Stimulated activated CD4-positive, alpha-beta T cell treated with anti-CD3 and anti-CD28 coated beads, Interleukin-12 subunit alpha, Interleukin-12 subunit beta, amount 100 ng/mL, for 48 hours (primary cell): Measurements from ENCODE around the gene ATP2A1.
A peak's percentile ranks its signal among the peaks of the same experiment; 100 is the strongest.
"Not testable (repeated sequence)": the region's sequence is repeated elsewhere in the genome, so short reads cannot be mapped to it uniquely, and the experiment has no call there.

ENCODE experiments used
- DNase-seq, 3 donors: peaks; one replicate each; pipeline ENCODE4 v3.0.0-alpha.2; 2020; ENCODE audit warnings: low read depth in 2 of 3, low spot score in 1 of 3

The ATP2A1 gene

DNA sequence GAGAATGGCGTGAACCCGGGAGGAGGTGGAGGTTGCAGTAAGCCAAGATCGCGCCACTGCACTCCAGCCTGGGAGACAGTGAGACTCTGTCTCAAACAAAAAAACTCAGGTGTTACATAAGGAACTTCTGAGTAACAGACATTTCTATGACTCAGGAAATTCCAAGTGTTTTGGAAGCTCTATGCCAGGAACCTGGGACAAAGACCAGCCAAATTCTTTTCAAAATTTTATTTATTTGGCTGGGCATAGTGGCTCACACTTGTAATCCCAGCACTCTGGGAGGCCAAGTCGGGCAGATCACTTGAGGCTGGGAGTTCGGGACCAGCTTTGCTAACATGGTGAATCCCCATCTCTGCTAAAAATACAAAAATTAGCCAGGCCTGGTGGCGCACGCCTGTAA, 19.9 kb upstream of the ATP2A1 start:
- DNase-seq = no peak

DNA sequence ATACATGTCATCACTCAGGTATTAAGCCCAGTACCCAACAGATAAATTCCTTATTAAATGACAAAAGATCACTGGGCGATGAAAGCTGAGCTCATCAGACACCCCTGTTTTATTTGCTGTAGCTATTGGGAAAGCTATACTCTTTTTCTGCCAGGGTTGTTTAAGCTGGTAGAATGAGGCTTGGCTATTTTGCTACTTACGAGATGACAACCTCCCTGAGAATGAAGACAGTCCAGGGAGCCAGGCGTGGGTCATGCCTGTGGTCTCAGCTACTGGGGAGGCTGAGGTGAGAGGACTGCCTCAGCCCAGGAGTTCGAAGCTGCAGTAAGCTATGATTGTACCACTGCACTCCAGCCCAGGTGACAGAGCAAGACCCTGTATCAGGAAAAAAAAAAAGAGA, 19.0 kb upstream of the ATP2A1 start:
- DNase-seq = no peak

DNA sequence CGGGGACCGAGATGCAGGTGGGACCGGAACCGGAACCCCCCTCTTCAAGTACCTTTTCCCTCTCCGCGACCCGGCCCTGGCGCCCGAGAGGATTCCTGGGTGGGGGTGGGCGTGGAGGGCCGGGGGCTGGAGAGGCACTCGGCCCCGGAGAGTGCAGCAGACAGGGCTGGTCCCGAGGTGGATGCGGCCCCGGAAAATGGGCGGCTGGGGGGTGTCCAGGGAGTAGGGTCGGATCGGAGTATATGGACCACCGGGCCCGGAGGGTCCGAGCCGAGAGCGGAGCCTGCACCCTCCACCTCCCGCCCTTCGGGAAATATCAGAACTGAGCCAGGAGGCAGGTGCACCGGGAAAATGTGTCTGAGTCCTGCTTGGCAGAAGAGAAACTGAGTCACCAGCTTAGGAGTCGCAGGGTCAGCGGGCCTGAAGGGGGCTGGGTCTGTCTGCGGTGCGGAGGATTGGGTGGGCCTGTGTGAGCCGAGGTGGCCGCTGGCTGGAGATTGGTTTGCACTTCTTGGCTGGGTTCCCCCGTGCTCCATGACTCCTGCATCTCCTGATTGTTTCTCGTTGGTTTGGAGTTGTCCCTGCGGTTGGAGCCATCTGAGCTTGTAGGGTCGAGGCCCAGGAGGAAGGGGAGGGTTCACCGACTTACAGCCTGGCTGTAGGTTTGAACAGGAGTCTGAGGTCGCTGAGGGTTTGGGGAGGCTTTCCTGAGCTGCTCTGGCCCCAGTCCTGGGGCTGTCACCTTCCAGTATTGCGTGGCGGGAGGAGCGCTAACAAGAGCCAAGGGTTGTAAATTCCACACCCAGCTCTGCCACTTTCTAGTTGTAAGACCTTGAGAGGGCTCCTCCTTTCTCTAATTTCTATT, 14.1 kb upstream of the ATP2A1 start:
- no peak for DNase-seq

DNA sequence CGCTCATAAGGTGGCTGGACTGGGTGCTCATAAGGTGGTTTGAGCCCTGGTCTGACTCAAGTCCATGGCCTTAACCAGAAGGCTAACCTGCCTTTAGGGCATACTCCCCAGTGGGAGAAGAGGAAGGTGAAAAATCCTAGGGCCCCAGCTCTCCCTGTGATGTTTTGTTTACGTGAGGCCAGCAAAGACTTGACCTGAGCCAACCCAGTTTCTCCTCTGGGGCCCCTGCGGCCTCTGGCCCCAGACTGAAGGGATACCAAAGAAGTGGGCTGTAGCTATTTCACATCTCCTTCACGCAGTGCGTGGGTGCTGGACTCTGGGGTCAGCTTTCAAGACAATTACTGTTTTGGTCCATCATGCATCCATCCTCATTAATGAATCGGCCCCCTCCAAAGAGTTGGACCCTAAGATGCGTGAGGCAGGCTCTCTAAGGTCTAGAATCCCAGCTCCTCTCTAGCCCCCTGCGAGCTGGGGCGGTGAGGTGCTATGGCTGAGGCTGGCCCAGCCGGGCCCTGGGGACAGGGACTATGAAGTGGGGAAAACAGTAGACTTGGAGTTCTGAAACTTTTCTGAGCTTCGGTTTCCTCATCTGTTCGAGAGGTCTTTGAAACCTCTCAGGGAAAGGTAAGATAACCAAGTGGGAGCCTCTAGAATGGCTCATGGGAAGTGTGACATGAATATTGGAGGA, 13.1 kb upstream of the ATP2A1 start:
- no peak for DNase-seq

GRCh38 chr16:28865722-28866453, 12.4 kb upstream of the ATP2A1 start:
- no peak for DNase-seq

DNA sequence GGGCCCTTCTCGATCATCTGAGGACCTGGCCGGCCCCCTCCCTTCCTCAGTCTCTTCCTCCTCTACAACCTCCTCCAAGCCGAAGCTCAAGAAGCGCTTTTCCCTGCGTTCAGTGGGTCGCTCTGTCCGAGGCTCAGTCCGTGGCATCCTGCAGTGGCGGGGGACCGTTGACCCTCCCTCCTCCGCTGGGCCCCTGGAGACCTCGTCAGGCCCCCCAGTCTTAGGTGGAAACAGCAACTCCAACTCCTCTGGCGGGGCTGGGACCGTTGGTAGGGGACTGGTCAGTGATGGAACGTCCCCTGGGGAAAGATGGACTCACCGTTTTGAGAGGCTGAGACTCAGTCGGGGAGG, 11.9 kb upstream of the ATP2A1 start:
- no peak for DNase-seq

- no peak for DNase-seq
These were observed 11.0 kb upstream of the ATP2A1 start for GRCh38 chr16:28867241-28867640.

- DNase-seq = not testable (repeated sequence)
These were observed 10.6 kb upstream of the ATP2A1 start for GRCh38 chr16:28867646-28868045.

- no peak for DNase-seq
These were observed 9.1 kb upstream of the ATP2A1 start for GRCh38 chr16:28869201-28869600.

GRCh38 chr16:28872952-28873351, 5.3 kb upstream of the ATP2A1 start:
- no peak for DNase-seq

DNA sequence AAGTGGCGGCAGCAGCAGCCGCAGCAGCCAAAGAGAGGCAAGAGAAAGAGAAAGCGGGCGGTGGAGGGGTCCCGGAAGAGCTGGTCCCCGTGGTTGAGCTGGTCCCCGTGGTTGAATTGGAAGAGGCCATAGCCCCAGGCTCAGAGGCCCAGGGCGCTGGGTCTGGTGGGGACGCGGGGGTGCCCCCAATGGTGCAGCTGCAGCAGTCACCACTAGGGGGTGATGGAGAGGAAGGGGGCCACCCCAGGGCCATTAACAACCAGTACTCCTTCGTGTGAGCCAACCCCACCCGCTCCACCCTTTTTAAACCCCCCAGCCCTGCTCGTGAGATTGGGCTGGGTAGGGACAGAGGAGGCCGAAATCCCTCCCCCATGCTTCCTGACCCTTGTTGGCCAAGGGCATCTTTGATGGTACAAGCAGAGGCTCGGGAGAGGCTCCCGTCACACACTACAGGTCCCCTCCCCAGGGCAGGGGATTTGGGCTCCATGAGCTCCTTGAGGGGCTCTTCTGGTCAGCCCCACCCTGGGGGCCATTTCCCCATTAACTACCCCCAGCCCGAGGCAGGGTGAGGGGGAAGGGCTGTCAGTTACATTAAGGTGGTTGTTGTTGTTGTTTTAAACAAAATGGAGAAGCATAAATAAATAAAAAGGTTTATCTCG, 4.6 kb upstream of the ATP2A1 start:
- DNase-seq = peak; percentile 33 to 56 (median 43)

DNA sequence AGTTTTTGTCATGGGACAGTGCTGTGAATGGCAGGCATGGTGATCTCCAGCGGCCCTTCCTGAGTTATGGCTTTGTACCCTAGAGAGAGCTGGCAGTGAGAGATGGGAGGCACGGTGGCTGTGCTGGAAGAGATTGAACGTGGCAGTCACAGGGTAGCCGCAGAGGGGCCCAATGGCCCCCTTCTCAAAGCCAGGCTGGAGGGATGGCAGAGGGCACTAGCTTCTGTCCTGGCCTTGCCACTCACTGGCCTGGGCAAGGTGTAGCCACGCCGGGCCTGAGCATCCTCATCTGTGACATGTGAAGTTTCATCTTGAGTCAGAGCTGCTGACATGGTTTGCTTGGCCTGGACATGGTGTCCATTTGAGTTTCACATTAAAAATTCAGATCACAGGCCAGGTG, 3.9 kb upstream of the ATP2A1 start:
- DNase-seq = no peak

- no peak for DNase-seq
These were observed 2.9 kb upstream of the ATP2A1 start for GRCh38 chr16:28875134-28876018.

DNA sequence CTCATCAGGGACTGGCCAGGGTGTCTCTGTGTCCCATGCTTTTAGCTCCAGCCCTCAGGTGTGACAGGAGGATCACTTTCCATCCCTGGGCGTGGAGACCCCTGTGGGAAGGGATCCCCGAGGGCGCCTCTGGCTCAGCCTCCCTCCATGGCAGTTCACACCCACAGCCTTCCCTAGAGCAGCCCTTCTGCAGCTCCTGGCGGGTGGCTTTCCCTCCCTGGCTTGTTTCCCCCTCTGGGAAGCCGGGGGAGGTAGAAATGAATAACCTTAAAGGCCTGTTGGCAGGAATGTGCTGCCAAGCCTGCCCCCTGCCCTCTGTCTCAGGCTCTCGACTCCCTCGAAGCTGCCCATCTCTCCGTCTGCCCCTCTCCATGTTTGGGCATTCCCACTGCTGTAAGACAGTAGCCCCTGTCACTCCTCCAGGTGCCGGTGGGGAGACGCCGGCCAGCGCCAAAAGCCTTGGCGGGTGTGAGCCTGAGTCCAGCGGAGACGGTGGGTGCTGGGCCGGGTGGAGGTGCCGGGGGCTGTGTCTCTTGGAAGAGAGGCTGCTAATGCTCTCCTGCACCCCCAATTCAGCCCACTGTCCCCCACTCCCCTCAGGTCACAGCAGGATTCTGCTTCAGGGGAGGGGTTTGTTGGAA, 2.1 kb upstream of the ATP2A1 start:
- DNase-seq = no peak

GRCh38 chr16:28876973-28877654, 1.2 kb upstream of the ATP2A1 start:
- no peak for DNase-seq

- DNase-seq = no peak
These were observed 660 bp upstream of the ATP2A1 start for GRCh38 chr16:28877655-28878000.

GRCh38 chr16:28879261-28879840, 1.1 kb downstream of the ATP2A1 start:
- no peak for DNase-seq

DNA sequence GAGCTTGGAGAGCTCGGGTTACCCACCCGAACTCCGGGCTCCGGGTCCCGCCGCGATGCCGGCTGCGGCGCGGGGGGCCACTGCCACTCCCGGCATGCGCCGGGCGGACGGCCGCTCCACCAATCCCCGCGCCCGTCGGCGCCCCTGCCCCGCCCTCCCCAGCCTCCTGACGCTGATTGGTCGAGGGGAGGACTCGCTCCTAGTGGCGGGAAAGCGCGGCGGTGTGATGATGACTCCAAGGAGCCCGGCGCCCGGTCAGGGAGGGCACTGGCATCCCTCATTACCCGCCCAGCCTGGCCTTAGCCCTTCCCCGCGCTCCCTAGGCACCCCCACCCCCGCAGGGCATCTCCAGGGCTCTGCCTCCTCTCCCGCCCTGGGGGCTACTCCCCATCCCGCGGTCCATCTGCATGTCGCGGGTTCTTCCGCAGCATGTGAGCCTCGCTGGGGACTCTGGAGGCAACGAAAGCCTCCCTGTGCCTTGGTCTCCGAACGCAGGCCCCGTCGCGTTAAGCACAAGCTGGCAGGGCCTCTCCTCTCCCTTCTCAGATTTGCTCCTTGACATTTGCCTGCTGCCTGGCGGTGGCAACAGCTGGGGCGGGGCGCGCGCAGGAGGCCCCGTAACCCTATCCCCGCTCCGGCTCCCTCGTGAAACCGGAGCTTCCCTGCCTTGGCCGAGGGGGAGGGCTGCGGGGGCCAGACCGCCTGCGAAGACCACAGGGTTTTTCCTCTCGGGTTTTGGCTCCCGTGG, 1.7 kb downstream of the ATP2A1 start:
- peak; percentile 87 to 91 (median 91) for DNase-seq

DNA sequence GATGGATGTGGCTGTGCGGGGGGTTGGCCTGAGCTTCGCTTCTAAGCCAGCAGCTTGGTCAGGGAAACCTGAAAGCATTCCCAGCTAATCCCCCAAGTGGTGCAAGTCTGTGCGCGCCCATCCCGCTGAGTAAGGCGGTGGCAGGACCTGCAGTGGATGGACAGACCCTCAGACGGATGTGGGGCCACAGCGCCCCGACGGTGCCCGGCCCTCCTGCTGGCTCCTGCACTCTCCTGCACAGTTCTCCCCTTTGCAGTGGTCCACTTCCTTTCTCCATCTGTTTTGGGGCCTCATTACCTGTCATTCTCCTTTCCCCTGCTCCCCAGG, 2.3 kb downstream of the ATP2A1 start:
- DNase-seq = no peak
